GM21576 (cell line): ENCODE measurements around the gene GALNT7.

Experiments used
- ATAC-seq: cut with Tn5 transposase; IDR thresholded peaks from one replicate; pipeline ENCODE4 v1.9.1; 2021; ENCODE audit warnings: mild to moderate bottlenecking, moderate library complexity; ENCODE audit not compliant: unreplicated experiment

Gene GALNT7

DNA sequence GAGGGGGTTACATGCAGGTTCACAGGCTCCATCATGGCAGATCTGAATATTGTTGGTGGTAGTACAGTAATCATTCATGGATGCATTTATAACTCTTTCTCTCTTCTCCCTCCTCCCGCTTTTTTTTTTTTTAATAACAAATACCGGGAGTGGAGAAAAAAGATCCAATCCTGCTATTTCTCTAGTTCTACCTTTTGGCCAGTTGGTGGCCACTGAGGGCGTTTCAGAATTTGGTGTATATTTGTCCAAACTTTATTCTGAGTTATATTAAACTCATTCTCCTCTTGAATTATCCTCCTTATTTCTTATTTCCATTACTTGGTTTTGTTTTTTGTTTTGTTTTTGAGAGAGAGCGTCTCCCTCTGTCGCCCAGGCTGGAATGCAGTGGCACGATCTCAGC, 90.7 kb downstream of the GALNT7 start:
- no peak for ATAC-seq

DNA sequence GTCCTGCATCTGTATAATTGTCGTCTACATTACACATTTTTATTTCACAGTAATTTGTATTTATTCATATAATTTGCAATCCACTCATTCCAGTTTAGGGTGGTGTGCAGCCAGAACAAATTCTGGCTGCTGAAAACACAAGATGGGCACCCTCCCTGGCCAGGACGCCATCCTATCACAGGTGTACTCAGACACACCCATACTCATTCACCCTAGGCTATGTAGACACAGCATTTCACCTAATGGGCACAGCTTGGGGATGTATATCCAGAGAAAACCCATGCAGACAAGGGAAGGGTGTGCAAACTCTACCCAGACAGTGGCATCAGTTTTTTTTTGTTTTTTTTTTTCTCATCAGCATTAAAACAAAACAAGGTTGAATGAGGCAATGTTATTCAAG, 92.4 kb downstream of the GALNT7 start:
- no peak for ATAC-seq

DNA sequence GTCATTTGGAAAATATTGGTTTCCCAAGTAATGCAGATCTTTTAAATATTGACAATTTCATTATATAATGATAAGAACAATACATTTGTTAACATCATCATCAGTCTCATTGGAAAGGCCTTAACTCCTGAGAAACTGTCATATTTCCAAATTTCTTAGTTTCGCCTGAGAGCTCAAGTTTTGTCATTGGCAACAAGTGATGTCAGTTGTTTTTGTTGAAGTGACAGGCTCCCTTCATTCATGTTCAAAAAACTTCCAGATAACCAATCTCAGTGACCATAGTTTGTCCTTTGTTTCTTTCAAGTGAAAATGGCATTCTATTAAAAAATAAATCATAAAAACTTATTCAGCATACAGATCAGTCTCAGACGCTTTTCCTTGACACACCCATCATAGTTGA, 93.8 kb downstream of the GALNT7 start:
- ATAC-seq = no peak

DNA sequence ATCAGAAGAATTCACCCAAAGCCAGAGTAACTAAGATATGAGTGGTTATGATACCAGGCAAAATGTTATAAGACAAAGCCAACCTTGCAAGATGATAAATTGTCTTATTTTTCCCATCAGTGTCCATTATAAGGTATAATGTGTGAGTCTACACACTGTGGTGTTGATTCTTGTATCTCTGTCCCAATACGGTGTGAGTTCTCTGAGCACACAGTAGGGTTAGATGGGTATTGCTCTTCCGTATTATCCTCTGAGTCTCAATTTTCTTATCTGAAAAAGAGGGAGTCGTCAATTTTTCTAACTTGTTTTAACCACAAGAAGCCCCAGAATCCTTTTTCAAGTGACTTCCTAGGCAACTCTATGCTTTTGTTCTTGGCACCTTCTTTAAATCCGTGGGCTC, 95.6 kb downstream of the GALNT7 start:
- peak; percentile 9 for ATAC-seq

DNA sequence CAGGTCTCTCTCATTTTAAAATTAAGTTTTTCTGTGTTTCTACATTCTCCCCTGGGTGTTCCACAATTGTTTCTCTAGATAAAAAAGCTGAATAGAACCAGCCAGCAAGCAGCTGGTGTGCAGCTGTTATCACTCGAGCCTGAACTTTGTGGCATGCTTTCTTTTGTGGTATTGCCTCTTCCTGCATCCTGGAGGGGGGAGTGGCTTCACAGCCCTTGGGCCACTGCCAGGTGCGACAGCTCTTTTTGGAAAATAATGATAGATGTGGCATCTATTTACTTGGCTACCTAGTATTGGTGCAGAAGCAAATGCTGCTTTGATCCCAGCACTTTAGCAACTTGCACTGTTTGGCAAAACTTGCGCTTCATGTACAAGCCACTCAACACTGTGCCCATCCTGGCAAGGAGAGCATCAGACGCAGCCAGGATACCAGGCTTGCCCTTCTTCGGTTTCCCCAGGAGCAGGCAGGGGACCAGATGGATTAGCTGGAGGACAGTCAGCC, 96.1 kb downstream of the GALNT7 start:
- peak; percentile 91 for ATAC-seq

DNA sequence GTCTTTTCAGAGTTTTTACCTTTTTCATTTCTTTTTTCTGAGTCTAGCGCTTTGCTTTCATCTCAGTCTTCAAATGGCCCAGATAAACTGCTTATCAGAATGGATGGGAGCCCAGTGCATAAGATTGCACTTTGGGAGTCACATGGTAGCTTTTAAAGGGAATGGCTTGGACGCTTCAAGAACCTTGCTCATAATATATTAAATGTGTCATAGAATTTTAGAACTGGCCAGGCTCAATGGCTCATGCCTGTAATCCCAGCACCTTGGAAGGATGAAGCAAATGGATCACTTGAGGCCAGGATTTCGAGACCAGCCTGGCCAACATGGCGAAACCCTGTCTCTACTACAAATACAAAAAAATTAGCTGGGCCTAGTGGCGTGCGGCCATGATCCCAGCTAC, 97.1 kb downstream of the GALNT7 start:
- no peak for ATAC-seq

DNA sequence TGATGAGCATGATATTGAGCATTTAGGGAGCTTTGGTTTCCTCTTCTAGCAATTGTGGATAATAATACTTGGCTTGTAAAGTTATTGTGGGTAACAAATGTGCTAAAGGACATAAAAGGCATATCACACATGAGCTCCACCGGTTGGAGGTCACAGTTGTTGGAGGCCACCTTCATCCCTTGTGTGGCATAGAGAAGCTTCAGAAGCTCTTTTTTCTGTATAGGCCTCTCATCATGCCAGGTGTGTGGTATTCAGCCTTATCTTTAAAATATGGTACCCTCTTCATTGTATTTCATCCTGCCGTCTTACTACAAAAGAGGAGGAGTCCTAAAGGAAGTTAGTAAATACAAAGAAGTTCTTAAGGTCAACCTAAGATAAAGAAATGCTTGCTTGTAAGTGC, 99.1 kb downstream of the GALNT7 start:
- no peak for ATAC-seq

DNA sequence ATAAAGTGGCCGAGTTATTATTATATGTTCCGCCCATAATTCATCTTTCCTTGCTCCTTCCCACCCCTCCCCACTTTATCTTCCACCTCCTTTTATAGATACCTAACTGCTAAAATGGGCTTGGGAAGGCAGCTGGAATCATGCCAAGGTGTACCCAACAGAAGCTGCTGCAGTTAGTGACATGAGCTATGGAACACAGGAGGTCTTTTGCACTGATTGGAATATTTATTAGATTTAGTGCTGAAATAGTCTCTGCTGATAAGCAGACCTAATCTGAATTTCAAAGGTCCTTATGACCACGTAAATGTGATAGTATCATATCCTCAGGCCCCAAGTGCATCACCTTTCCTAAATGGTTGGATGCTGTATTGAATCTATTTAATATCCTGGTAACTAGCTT, 100.7 kb downstream of the GALNT7 start:
- ATAC-seq = no peak

DNA sequence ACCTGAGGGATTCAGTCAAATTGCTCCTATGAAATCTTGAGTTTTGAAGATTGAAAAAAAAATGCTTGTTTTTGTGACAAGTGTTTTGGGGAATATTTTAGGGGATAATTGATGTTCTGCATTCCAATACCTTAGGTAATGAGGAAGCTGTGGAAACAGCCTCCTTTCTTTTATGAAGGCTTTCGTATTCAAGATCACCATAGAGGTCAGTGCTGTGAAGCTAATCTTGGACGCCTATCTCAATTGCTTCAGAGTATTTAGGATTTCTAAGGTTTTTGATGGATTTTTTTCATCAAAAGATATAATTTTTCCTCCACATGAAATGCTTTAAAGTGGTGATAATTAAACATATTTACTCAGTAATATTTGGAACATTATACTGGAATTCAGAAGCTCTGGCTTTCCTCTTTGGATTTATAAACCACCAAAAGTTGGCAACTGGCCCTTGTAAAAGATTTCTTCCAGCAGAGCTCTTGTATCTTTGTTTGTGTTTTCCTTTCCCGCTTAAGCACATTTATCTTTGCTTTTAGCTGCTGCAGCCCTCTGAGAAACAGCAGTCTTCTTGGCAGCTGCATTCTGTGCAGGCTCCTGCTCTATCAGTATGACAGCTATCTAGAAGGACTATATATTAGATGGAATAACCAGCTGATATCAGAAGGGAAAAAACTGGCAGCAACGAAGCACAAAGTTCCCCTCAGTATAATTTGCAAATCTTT, 101.9 kb downstream of the GALNT7 start:
- no peak for ATAC-seq

DNA sequence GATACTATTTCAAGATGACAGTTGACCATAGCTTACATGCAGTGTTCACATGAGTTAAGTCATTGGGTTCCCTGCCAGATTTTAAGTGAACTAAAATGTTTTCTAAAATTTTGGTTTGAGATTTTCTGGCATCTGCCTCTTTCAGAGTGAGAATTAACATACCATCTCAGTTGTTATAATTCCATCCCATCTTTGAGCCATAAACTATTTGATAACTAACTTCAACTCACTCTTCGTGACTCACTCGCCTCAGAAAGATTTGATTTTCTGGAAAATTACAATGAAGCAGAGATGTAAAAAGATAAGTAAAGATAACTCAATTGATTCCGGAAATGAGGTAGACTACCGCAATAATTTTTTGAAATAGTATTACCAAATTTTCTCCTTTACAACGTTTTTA, 103.7 kb downstream of the GALNT7 start:
- ATAC-seq = no peak

DNA sequence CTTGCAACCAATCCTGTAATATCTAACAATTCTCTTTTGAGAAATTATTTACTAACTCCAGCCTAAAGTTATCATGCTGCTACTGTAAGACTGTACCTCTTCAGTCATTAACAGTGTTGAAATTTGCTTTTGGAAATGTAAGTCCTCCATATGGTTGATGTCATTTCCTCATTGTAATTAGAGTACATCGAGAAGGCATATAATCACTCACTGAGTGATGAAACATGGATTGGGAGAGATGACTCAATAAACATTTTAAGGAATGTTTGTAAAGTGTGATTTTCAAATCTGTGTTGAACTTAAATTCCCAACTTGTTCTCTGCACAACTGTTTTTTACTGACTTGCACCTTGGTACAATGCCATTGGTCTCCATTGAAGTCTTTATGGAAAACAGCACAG, 104.4 kb downstream of the GALNT7 start:
- no peak for ATAC-seq

DNA sequence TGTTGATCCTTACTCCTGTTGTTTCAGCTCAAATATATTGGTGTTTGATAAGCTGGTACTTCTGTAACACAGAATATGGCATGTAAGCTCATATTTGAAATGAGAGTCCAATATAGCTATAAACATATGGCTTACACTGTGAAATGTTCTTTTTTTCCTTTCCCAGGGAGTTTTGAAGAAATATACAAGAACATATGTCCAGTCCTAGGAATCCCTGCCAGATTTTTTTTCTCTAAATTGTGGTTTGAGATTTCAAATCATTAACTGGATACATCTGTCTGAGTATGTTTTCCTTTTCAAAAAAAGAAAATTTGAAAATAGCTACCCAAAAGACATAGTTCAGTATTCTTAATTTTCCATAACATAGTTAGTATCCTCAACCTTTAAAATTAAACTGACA, 105.3 kb downstream of the GALNT7 start:
- no peak for ATAC-seq

DNA sequence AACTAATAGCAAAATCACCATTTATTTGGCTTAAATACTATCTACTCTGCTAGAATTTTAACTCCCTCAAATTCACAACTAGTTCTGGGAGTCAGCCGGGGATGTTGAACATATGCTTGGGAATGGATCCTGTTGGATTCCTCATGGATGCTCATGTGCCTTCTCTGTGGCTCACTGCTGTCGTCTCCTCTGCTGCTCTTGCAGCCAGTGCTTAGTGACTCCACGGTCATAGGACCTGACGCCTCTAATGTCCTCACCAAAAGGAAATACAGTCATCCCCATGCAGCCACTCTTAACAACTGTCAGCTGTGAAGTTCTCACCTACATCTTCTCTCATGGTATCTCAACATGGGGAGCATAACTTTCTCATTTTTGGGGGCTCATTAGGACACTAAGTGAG, 106.1 kb downstream of the GALNT7 start:
- ATAC-seq = no peak

DNA sequence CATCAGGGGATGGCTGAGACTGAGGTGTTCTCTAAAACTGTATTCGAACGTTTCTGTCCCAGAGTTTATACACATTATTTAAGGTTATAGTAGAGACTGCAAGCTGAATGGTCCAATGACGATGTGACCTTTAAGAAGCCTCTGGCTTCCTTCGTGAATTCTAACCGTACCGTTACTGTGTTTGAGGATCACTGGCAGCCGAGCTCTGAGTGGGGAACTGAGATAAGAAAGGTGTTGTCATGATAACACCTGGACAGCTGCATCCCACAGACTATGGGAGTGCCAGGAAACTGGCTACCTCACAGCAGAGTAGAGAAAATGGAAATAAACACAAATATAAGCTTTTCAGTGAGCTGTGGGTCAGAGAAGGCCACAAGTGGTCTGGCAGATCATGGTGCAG, 106.5 kb downstream of the GALNT7 start:
- ATAC-seq = no peak

DNA sequence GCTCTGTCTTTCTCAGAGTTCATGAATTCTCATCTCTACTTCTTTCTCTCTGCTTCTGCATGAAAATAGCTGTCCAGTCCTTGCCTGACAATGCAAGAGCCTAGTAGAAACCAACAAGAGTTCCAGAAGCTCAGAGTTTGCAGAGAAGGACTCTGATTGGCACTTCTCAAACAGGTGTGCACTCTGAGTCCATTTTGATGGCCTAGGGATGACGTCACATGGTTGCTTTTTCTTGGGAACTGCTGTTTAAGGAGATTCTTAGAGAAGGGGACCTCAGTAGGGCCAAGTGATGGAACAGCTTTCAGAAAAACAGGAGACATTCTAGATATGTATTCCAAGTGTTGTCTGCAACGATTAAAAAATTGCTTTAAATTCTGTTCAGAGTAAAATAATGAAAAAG, 108.7 kb downstream of the GALNT7 start:
- ATAC-seq = no peak

DNA sequence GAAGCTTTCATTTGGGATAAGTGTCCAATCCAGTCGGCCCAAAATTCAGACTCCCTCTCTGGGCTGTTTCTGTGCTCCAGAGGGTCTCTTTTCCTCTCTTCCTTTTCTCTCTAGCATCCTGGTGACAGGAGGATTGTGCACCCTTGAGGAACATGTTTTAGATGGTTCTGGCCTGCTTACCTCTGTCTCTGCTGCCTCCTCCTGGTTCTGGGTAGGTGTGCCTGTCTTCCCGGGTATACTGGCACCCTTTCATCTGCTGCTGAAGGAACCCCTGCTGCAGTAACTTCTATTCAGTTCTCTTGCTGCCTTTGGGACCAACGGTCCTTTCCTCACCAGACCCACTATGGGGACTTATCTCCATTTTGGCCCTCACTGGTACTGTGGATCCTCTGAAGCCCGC, 112.4 kb downstream of the GALNT7 start:
- ATAC-seq = no peak

DNA sequence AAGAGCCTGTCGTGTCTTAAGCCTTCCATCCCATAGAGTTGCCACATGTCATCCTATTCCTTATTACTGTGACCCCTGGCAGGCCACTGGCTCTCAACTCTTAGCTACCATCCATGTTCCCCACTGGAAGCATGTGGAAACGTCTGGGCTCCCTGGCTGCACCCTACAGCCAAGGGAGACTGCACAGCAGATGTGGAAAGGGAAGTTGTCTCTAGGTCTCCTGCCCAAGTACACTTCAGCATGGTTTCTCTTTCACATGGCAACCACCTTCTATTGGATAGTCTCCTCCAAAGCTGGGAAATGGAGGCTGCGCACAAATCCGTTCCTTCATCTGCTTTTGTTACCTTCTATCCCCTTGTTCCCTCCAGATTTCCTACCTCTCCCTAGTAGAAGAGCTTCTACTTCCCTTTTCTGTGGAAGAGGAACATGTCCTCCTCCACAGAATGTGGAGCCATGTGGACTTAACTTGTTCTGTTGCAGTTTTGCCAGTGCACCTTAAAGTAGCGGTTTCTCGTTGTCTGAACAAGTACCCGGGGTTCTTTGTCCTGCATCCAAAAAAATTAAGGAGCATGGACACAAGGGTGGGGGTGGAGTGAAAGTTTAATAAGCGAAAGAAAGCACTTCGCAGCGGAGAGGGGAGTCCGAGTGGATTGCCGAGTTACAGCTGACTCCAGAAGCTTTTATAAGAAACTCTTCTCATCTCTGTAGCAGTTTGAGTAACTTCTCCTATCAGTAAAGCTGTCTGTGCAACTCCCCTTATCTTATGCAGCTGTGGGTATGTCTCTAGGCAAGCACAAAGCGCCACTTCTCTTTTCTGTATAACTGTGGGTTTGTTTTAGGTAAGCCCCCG, 113.0 kb downstream of the GALNT7 start:
- no peak for ATAC-seq

DNA sequence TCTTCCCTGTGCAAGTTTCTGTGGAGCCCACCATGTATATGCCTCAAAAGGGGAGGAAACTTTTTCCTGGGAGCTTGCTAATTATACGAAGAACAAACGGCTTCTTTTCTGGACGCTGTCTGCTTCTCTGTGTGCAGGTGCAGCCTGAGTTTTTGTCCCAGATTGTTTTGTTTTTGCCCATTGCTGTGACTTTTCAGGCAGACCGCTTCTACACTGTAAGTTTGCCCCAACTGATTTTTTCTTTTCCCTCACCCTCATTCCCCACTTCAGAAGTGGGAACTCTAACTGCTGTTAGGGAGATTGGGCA, 113.6 kb downstream of the GALNT7 start:
- ATAC-seq = no peak

DNA sequence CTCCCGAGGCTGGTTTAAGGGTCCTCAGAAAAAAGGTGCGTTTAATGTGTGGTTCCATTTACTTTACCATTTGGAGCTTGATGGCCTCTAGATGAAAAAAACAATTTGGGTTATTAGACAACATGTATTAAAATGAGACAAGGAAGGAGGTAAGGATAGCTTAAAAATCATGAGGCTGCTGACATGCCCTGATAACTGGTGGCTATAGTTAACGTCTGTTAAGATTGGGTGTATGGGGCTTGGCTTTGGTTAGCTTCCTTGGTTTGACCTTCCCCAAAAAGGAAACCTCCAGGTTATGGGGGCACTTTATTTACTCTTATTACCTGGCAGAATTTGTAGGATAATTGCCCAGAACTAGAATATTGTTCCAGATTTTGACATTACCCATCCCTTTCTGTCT, 114.0 kb downstream of the GALNT7 start:
- no peak for ATAC-seq

DNA sequence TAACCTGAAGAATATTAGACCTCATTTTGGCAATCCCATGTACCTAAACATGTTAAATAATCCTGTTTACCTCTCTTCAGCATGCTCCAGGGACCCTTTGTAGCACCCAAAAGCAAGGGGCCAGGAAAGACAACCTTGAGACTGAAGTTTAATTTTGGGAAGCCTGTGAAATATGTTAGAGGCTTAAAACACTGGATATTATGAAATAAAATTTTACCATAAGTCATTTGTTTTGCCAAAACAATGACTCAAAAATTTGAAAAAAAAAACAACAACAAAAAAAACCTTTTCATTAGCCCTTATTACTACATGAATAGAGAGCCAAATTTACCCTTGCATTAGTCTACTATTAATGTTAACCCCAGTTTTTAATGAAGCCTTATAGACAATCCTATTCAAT, 115.9 kb downstream of the GALNT7 start:
- no peak for ATAC-seq

DNA sequence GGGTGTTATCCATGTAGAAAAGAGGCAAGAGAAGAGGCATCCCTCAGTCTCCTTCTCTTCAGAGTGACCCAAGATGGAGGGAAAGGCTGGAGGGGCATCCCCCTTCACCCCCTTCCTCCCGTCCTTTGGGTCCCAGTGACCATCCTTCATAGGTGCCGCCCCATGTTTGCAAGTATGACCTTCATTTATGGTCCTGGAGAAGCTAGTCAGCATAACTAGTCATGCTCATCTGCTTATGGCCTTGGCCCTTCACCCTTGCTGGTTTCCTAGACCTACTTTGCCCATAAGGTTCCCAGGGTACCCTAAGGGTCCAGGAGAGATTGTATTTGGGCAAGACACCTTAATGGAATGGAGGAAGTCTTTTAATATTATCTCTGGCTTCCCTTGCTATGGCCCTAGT, 118.9 kb downstream of the GALNT7 start:
- ATAC-seq = no peak

DNA sequence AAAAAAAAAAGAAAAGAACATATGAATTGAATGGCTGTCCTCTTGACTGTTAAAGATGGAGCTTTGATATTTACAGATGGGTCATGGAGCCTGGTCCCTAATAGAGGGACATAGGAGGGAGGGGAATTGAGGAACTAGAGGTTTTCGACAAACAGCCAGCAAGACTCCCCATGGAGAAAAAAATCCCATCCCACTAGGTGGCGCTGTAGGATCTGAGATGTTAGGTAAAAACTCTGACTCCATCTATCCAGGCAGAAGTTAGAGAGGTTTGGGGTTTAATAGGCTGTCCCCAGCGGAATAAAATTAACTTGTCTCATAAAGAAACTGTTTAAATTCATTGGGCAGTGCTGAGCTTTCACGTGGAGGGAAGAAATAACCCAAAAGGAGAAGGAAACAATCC, 119.7 kb downstream of the GALNT7 start:
- no peak for ATAC-seq
